Memory B cell (primary cell): ENCODE results near the gene SKP1.
A peak's percentile ranks its signal among the peaks of the same experiment; 100 is the strongest.
"Not testable (repeated sequence)": the region's sequence is repeated elsewhere in the genome, so short reads cannot be mapped to it uniquely, and the experiment has no call there.

Source experiments
- ATAC-seq: fragments of 150-1000 bp; cut with Tn5 transposase; 2 replicates; pipeline ENCODE4 v1.10.0; 2021; ENCODE audit warnings: low read depth, mild to moderate bottlenecking, moderate library complexity
- DNase-seq, 2 donors: peaks; one replicate each; pipeline ENCODE4 v3.0.0; 2022; ENCODE audit warnings: low spot score in 2 of 2
- H3K27ac Mint-ChIP-seq: one replicate; pipeline ENCODE4 v1.8.0; 2022; ENCODE audit warnings: mild to moderate bottlenecking, moderate library complexity, mixed read lengths
- H3K27me3 Mint-ChIP-seq: one replicate; pipeline ENCODE4 v1.8.0; 2022; ENCODE audit warnings: mixed read lengths
- H3K36me3 Mint-ChIP-seq: one replicate; pipeline ENCODE4 v1.8.0; 2022; ENCODE audit warnings: mild to moderate bottlenecking, mixed read lengths
- H3K4me1 Mint-ChIP-seq: one replicate; pipeline ENCODE4 v1.8.0; 2022; ENCODE audit warnings: mixed read lengths
- H3K4me3 Mint-ChIP-seq: one replicate; pipeline ENCODE4 v1.8.0; 2022; ENCODE audit warnings: mild to moderate bottlenecking, moderate library complexity, mixed read lengths
- H3K9me3 Mint-ChIP-seq: one replicate; pipeline ENCODE4 v1.8.0; 2022; ENCODE audit warnings: mixed read lengths

SKP1 gene

DNA sequence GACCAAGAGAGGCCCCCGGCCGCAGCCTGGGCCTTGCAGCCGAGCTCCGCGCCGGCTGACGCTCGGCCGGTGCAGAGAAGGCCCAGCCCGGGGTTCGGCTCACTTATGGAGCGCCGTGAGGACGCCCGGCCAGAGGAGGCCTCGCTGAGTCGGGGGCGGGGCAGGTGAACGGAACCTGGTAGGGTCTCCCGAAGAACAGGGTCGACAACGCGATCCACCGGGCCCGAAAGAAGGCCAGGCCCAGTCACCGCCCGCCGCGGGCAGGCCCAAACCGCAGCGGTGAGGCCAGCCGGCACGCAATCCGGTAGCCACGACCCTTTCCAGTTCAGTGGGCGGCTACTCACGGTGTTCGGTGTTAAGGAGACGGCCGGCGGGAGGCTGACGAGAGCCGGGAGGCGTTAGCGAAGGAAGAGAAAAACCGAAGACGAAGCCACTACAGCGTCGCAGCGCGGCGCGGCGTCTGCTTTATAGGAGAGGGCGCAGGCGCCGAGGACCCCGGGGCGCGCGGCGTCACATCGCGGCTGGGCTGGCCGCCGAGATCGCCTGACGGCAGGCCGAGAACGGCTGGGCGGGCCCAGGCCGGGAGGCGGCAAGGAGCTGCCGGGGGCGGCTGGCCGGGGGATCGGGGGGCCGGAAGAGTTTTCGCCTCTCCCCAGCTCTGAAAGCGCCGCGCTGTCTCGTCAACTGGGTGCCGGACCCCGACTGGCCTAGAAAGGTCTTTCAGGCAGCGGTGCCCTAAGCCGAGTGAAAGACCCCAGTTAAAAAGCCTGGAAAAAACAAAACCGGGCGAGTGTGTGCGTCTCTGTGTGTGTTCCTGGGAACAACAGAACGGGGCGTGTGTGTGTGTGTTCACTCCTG, at the start of gene SKP1:
SKP1 (minus strand) TSS at position 440 of the 858 bp plus-strand sequence. CDS start 2,928 bp downstream, outside the sequence.
- DNase-seq (peak; percentile 93 to 98), ATAC-seq (peak; percentile 85)
- peak within 1 kb of the TSS; percentile 99 for H3K27ac Mint-ChIP-seq
- peaks cover 11% of the 10 kb centered on the region for H3K36me3 Mint-ChIP-seq
- H3K27me3 Mint-ChIP-seq: no peaks in the 10 kb centered on the region
- no peaks in the 10 kb centered on the region for H3K9me3 Mint-ChIP-seq
- H3K4me1 Mint-ChIP-seq: peaks cover 19% of the 10 kb centered on the region
- H3K4me3 Mint-ChIP-seq: peak within 1 kb of the TSS; percentile 94

DNA sequence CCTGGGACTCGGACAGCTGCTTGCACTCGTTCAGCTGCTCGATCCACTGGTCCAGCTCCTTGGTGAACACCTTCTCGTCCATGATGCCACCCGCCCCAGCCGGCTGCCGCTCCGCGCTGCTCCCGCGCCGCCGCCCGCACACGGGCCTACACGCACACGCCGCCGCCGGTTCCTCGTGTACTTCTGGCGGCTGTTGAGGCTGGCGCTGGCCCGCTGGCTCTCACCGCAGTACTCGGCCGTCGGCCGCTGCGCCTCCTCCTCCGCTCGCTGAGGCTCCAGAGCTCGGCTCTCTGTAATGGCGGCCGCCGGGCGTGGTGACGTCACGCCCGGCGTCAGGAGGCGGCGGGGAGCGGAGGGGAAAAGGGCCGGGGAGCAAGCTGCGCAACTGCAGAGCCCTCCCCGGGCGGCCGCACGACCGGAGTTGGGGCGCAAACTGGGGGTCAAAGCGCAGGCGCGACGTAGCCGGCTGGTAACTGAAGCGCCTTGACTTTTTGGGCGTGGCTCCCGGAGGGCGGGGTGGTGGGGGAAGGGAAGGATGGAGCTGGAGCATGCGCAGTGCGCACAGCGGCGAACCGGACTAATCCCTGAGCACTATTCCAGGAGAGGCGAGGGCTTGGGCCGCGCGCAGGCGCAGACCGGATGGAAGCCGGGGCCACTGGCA, 49.2 kb upstream of the SKP1 start, which contains the start of gene PPP2CA:
PPP2CA (minus strand) TSS at position 294 of the 661 bp plus-strand sequence; CDS start at position 82, 212 bp downstream.
- peak within 1 kb of the TSS; percentile 98 for H3K4me3 Mint-ChIP-seq
- H3K36me3 Mint-ChIP-seq: peaks cover 4% of the 10 kb centered on the region
- peaks cover 29% of the 10 kb centered on the region for H3K4me1 Mint-ChIP-seq

DNA sequence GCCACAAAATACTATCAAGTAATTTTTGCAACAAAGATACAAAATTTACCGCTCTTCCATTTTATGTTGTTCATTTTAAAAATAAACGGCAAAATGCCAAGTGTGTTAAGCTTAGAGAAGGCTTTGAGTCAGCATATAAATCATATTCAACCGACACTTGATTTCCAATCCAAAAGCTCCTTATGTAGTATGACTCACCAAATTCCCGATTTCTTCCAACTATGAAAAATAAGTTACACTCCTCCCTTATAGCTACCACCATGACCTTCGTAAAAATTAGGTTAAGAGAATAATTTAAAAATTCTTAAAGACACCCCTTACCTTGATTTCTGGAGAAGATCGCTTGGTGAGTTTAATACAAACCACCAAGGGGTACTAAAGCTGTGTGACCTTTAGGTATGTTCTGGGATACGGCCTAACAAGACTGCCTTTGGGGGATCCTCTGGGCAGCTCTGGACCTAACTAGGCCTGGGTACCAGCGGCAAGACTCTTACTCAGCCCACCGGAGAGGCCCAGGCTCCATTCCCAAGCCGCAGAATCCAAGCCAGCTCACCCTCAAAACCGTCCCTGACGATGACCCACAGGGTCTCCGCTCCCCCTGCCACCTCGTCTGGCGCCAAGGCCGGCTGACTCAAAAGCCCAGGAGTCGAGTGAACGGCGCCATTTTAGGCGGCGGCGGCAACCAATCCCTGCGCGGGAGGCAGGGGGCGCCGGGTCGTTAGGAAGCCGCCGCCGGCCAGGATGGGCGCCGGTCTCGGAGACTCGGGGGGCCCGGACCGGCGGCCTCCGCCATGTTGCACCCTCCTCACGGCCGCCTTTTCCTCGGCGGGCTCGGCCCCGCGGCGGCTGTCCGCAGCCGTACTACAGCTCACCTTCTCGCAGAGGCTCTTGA, 48.4 kb upstream of the SKP1 start:
- peak overlapping the region; percentile 100 for H3K27ac Mint-ChIP-seq
- H3K9me3 Mint-ChIP-seq: no peaks in the 10 kb centered on the region
- H3K4me1 Mint-ChIP-seq: peaks cover 36% of the 10 kb centered on the region
- peaks cover 10% of the 10 kb centered on the region for H3K36me3 Mint-ChIP-seq
- no peaks in the 10 kb centered on the region for H3K27me3 Mint-ChIP-seq
- peak overlapping the region; percentile 98 for H3K4me3 Mint-ChIP-seq
- peak; percentile 46 to 68 for DNase-seq
- ATAC-seq: peak; percentile 23

More for the DNA sequence above, 49.2 kb upstream of the SKP1 start, which contains the start of gene PPP2CA:
- Mint-ChIP-seq H3K9me3 (no peaks in the 10 kb centered on the region), H3K27ac (peak within 1 kb of the TSS; percentile 100), H3K27me3 (no peaks in the 10 kb centered on the region)
- DNase-seq: peak; percentile 99 to 100
- ATAC-seq: peak; percentile 72

DNA sequence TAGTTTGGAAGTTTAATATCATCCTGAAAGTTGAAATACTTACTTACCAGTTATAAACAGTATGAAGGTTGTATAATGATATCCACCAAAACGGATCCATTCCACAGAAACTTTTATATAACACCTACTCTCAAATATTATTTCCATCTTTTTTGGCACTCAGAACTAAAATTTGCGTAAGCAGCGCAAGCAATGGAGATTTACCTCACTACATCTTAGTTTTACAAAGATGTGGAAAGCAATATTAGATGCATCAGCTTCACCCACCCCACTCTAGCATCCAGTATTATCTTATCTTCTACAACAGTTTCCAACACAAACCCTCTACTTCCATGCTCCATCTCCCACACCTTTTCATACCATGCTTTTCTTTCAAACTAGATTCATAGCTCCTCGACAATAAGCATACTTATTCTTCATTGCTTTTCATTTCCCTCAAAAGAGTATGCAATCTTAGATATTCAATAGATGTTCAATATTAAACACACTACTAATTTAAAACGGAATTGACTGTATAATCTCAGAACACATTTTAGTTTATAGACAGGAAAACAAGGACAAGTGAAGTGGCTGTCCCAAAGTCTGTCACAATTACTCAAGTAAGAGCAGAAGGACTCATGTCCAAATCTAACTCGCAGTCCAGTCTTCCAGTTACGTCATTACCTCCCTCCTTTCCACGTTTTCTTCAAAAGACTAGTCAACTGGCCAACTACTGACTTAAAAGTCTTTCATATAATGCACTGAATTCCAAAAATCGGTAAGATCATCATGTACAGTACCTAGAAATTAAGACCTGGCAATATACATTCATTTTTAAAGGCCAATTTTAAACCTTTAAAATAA, 46.9 kb upstream of the SKP1 start:
- Mint-ChIP-seq H3K9me3 (no peaks in the 10 kb centered on the region), H3K4me1 (peaks cover 47% of the 10 kb centered on the region)

DNA sequence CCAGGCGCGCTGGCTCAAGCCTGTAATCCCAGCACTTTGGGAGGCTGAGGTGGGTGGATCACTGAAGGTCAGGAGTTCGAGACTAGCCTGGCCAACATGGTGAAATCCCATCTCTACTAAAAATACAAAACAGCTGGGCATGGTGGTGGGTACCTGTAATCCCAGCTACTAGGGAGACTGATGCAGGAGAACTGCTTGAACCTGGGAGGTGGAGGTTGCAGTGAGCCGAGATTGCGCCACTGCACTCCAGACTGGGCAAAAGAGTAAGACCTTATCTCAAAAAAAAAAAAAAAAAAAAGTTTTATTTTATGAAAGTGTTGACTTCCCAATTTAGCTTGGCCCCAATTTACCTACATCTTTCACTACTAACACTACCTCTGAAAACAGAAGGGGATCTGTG, 44.9 kb upstream of the SKP1 start:
- H3K27ac Mint-ChIP-seq, ATAC-seq: not testable (repeated sequence)
- peaks cover 14% of the 10 kb centered on the region for H3K36me3 Mint-ChIP-seq

More for the DNA sequence above, 46.9 kb upstream of the SKP1 start:
- no peaks in the 10 kb centered on the region for H3K27me3 Mint-ChIP-seq
- DNase-seq (no peak), ATAC-seq (no peak)
- H3K4me3 Mint-ChIP-seq: peak overlapping the region; percentile 98
- H3K36me3 Mint-ChIP-seq: peaks cover 12% of the 10 kb centered on the region
- peak overlapping the region; percentile 100 for H3K27ac Mint-ChIP-seq

DNA sequence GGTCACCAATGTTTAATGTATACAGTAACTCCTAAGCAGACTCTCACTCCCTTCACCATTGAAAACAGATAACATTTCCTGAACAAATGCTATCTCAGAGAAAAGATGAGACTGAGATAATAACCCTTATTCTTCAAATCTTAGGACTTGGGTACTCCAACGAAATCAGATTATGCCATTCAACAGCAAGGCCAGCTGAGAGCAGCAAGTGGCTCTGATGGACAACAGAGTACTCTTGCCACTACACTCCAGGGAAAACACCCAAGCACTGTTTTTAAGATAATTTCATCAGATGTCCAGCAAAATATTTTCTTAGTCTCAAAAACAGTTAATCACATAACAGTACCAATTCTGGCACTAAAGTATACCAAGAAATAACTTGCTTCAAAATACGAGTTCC, 39.0 kb upstream of the SKP1 start:
- ATAC-seq (no peak), DNase-seq (no peak)
- Mint-ChIP-seq H3K27me3 (no peaks in the 10 kb centered on the region), H3K9me3 (no peaks in the 10 kb centered on the region), H3K4me3 (no peak overlapping the region), H3K36me3 (peaks cover 10% of the 10 kb centered on the region), H3K27ac (no peak overlapping the region), H3K4me1 (peaks cover 50% of the 10 kb centered on the region)

More for the DNA sequence above, 44.9 kb upstream of the SKP1 start:
- Mint-ChIP-seq H3K4me1 (peaks cover 51% of the 10 kb centered on the region), H3K4me3 (peak overlapping the region; percentile 27)
- not testable (repeated sequence) for DNase-seq, H3K27me3 Mint-ChIP-seq, H3K9me3 Mint-ChIP-seq

DNA sequence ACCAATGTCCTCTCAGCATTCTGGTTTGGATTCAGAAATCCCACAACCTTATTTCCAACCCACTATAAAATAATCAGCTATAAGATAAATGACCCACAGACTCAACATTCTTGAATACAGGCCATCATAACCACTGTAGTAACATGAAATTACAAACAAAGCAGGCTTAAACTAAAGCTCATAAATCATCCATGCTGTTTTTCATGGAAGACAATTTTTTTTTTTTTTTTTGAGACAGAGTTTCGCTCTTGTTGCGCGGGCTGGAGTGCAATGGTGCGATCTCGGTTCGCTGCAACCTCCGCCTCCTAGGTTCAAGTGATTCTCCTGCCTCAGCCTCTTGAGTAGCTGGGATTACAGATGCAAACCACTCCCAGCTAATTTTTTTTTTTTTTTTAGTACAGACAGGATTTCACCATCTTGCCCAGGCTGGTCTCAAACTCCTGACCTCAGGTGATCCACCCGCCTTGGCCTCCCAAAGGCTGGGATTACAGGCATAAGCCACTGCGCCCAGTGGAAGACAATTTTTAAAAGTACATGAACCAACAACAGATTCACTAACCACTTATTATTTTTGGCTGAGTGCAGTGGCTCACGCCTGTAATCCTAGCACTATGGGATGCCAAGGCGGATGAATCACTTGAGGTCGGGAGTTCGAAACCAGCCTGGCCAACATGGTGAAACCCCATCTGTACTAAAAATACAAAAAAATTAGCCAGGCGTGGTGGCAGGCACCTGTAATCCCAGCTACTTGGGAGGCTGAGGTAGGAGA, 34.7 kb upstream of the SKP1 start:
- not testable (repeated sequence) for ATAC-seq, H3K36me3 Mint-ChIP-seq, H3K9me3 Mint-ChIP-seq, DNase-seq, H3K27me3 Mint-ChIP-seq, H3K27ac Mint-ChIP-seq
- H3K4me1 Mint-ChIP-seq: peaks cover 36% of the 10 kb centered on the region
- peak overlapping the region; percentile 32 for H3K4me3 Mint-ChIP-seq

DNA sequence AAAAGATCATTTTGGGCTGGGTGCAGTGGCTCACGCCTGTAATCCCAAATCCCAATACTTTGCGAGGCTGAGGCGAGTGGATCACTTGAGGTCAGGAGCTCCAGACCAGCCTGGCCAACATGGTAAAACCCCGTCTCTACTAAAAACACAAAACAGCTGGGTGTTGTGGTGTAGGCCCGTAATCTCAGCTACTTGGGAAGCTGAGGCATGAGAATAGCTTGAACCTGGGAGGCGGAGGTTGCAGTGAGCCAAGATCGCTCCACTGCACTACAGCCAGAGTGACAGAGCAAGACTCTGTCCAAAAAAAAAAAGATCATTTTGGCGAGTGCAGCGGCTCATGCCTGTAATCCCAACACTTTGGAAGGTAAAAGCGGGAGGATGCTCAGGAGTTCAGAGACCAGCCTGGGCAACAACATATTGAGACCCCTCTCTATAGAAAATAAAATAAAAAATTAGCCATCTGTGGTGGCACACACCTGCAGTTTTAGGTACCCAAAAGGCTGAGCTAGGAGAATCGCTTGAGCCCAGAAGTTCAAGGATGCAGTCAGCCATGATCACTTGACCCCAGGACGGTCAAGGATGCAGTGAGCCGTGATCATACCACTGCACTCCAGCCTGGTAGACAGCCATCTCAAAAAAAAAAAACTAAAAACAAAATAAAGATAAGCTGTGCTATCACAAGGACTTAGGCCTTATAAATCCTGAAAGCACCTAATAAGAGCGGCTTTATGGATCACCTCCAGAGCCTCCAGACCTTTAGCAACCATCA, 32.9 kb upstream of the SKP1 start:
- H3K36me3 Mint-ChIP-seq: peaks cover 6% of the 10 kb centered on the region
- DNase-seq (no peak), ATAC-seq (no peak)
- peaks cover 33% of the 10 kb centered on the region for H3K4me1 Mint-ChIP-seq
- no peaks in the 10 kb centered on the region for H3K27me3 Mint-ChIP-seq
- peak overlapping the region; percentile 17 for H3K27ac Mint-ChIP-seq
- H3K4me3 Mint-ChIP-seq: no peak overlapping the region
- H3K9me3 Mint-ChIP-seq: no peaks in the 10 kb centered on the region

DNA sequence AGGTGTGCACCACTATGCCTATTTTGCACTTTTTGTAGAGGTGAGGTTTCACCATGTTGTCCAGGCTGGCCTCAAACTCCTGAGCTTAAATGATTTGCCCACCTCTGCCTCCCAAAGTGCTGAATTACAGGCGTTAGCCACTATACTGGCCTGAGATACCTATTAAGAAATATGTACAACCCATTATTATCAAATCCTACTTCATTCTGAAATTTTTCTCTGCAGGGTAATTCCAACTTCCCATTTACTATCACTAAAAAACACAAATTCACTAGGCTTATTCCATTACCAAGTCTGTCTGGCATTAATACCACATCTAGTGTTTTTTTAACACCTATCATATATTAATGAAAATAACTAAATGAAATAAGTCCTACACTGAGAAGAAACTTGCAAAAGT, 30.9 kb upstream of the SKP1 start:
- Mint-ChIP-seq H3K4me3 (no peak overlapping the region), H3K27me3 (no peaks in the 10 kb centered on the region), H3K9me3 (no peaks in the 10 kb centered on the region), H3K4me1 (peaks cover 26% of the 10 kb centered on the region), H3K36me3 (peaks cover 18% of the 10 kb centered on the region), H3K27ac (no peak overlapping the region)
- ATAC-seq (no peak), DNase-seq (no peak)

DNA sequence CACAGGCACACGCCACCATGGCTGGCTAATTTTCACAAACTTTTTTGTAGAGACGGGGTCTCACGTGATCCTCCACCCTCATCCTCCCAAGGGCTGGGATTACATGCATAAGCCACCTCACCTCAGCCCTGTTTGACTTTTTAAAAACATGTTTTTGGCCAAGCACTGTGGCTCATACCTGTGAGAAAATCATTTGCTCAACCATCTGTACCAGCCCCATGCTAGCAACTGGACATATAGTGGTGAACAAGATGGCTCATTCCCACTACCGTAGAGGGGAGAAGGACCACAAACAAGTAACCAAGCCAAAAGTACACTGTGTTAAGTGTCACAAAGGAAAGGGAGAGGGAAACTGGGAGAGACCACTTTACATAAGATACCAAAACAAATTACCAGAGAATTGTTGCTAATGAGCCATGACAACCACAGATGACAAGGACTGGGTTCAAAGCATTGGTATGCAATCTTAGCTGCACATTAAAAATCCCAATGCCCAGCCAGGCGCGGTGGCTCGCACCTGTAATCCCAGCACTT, 29.9 kb upstream of the SKP1 start:
- DNase-seq (no peak), ATAC-seq (no peak)
- Mint-ChIP-seq H3K36me3 (peaks cover 24% of the 10 kb centered on the region), H3K27ac (no peak overlapping the region), H3K27me3 (no peaks in the 10 kb centered on the region), H3K9me3 (no peaks in the 10 kb centered on the region), H3K4me3 (no peak overlapping the region), H3K4me1 (peaks cover 21% of the 10 kb centered on the region)

DNA sequence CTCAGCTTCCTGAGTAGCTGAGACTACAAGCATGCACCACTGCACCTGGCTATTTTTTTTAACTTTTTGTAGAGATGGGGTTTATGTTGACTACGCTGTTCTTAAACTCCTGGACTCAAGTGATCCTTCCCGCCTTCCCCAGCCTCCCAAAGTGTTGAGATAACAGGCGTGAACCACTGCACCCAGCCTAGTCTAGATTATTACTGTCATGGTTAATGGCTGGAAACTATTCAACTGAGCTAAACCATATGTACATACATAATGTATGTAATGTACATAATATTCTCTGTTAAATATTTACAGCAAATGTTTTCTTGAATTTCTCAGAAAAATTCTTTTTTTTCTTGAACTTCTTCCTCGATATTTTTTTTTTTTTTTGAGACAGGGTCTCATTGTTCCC, 27.8 kb upstream of the SKP1 start:
- Mint-ChIP-seq H3K27ac (peak overlapping the region; percentile 65), H3K4me3 (no peak overlapping the region), H3K4me1 (peaks cover 14% of the 10 kb centered on the region), H3K36me3 (peaks cover 31% of the 10 kb centered on the region), H3K9me3 (no peaks in the 10 kb centered on the region), H3K27me3 (no peaks in the 10 kb centered on the region)
- DNase-seq (no peak), ATAC-seq (no peak)

DNA sequence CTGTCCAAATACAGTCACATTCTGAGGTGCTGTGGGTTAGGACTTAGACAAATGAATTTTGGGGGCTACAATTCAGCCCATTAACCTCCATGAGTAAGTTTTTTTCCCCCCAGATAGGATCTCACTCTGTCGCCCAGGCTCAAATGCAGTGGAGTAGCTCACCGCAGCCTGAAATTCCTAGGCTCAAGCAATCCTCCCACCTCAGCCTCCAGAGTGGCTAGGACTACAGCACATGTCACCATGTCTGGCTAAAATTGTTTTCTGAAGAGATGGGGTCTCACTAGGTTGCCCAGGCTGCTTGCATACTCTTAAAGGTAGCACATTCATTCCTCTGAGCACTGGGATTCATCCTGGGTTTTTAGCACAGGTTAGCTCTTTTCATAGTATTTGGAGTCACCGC, 26.9 kb upstream of the SKP1 start:
- DNase-seq (no peak), ATAC-seq (no peak)
- Mint-ChIP-seq H3K4me3 (no peak overlapping the region), H3K9me3 (no peaks in the 10 kb centered on the region), H3K27me3 (no peaks in the 10 kb centered on the region), H3K27ac (peak overlapping the region; percentile 21), H3K36me3 (peaks cover 35% of the 10 kb centered on the region), H3K4me1 (peaks cover 9% of the 10 kb centered on the region)
